Measurements from ENCODE around the gene CENPVL1.
"Not testable (repeated sequence)": the region's sequence is repeated elsewhere in the genome, so short reads cannot be mapped to it uniquely, and the experiment has no call there.

DNA sequence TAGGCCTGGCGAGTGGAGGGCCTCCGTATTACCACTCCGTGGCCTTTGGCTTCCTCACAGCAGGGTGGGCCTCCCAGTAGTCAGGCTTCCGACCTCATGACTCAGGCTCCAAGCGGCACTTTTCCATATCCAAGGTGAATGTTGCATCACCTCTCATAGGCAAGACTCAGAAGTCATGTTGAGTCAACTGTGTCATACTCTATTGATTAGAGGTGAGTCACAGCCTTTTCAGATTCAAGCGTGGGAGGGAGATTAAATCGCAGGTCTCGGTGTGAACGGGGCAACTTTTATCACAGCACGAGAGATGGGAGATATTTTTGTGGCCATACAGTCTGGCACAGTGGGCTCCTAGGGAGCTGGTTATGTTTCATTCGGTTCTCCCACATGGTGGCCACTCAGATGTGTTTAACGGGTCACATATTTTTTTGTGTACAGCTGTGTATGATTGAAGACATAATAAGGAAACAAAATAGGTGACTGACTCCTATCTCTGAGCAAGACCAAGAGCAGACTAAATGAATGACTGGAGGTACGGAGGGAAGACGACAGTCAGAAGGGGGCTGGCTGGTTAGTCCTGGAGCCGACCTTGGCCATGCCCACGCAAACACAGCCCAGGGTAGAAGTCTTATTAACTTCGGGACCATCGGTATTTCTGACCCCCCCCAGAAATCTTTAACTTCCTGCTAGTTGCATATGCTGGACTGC is 2.8 kb downstream of the CENPVL1 start:
- TF ChIP-seq RARB (CRISPR knock-in tag; IDR thresholded peaks at IDR 0.05); ZNF70 (CRISPR knock-in tag; IDR thresholded peaks at IDR 0.05); ESRRG (CRISPR knock-in tag; IDR thresholded peaks at IDR 0.05); ZFP30 (CRISPR knock-in tag; IDR thresholded peaks at IDR 0.05); TOX (CRISPR knock-in tag; IDR thresholded peaks at IDR 0.05; ENCODE audit: borderline replicate concordance); ZC3H10 (CRISPR knock-in tag; IDR thresholded peaks at IDR 0.05); CSDC2 (CRISPR knock-in tag; IDR thresholded peaks at IDR 0.05): not testable (repeated sequence)

Measured in SK-N-SH treated with all-trans-retinoic acid at 6 μM for 48 hours (cell line).